GM20431 (cell line): Measurements from ENCODE around the gene KIF18B.

Experiments
- in situ Hi-C: fragments of 300-500 bp; cut with MseI, MboI; formaldehyde crosslinking; loops from one replicate; pipeline ENCODE4 v1.15.0; 2020; ENCODE audit warnings: low sequenced_read_pairs; ENCODE audit not compliant: unreplicated experiment

KIF18B gene

DNA sequence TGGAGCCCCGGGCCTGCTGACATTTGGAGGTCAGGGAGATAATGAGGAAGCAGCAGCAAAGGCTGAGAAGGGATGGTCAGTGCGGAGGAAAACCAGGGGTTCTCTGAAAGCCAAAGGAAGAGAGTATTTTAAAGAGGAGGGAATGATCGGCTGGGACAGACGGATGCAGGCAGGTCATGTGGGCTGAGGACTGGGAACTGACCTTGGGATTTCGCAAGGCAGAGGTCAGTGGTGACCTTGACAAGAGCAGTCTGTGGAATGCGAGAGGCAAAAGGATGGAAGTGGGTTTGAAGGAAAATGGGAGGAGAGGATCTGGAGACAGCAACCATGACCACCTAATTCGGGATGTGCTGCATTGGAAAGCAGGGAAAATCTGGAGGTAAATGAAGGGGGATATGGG lies 58.6 kb downstream of the KIF18B start:
- in situ Hi-C loops = no loop called here

DNA sequence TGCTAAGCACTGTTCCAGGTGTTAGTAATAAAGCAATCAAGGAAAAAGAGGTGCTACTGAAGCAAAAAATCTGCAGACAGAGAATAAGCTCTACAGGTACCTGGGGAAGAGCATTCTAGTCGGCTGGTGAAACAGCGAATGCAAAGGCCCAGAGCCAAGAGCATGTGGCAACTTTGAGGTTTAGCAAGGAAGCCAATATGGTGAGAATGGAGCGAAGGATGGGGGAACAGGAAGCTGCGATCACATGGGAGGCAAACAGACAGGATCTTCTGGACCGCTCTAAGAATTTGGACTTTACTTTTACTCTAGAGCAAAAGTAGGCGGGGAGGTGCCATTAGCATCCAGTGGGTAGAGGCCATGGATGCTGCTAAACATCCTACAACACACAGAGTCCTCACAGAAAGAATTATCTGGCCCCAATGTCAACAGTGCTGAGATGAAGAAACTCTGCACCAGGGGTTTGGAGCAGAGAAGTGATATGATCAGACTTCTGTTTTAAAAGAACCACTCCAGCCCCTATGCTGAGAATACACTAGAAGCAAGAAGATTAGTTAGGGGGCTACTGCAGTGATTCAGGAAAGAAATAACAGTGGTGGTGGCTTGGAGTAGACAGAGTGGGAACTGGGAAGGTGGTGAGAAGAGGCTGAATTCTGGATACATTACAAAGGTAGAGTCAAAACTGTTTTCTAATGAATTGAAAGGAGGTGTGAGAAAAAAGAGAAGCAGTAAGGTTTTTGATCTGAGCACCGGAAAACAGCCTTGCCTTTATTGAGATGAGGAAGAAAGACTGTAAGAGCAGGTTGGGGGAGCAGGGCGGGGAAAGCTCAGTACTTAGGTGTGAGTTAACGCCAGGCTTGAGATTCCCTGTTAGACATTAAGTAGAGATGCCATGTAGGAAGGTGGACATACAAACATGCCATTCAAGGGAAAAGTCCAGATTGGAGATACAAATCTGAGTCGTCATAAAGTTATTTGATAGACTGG lies 59.3 kb downstream of the KIF18B start:
- in situ Hi-C loops = no loop called here

- in situ Hi-C loops = no loop called here
Measured at GRCh38 chr17:44887016-44887415, 60.6 kb downstream of the KIF18B start.

- in situ Hi-C loops = no loop called here
Measured at GRCh38 chr17:44884941-44885340, 62.6 kb downstream of the KIF18B start.

GRCh38 chr17:44881145-44881544 lies 66.4 kb downstream of the KIF18B start:
- in situ Hi-C loops = no loop called here

DNA sequence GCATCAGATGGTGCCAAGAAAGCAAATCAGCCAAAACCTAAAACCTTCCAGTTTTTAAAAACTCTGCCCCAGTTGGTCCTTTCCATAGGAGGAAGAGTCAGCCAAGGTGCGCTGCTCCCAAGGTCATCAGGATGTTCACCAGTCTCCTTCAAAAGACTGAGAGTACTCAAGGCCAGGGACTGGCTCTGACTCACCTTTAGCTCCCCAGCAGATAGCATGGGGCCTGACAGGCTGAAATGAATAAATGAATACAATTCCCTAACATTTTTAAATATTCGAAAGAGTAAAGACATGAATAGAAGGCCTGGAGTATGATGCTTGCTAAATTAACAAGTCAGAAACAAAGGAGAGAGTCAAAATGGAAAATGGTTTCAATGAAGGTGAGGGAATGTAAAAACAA lies 67.5 kb downstream of the KIF18B start:
- in situ Hi-C loops = no loop called here

DNA sequence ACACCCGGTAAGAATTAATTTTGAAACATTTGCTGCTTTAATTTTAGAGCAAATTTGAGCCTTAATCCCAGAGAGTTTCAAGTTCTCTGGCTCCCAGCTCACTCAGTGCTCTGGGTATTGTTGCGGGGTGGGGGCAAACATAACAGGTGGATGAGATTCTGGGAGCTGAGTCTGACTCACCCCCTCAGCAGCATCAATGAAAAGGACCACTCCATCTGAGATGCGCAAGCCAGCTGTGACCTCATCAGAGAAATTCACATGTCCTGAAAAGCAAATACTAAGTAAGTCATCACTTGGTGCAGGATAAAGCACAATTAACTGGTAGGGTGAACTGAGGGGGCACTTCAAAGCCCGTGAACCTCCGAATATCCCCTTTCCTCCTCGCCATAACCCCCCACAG lies 68.2 kb downstream of the KIF18B start:
- in situ Hi-C loops = no loop called here

GRCh38 chr17:44878627-44879221 lies 68.8 kb downstream of the KIF18B start:
- in situ Hi-C loops = no loop called here

- in situ Hi-C loops = no loop called here
Measured at GRCh38 chr17:44877121-44877520, 70.5 kb downstream of the KIF18B start.

- in situ Hi-C loops = no loop called here
Measured at GRCh38 chr17:44875761-44876160, 71.8 kb downstream of the KIF18B start.
